SH-SY5Y (cell line): ENCODE results near the gene LRRC31.

Experiments
- GATA2 ChIP-seq: IDR thresholded peaks from 2 replicates; pipeline ENCODE4 v1.6.1; 2011; ENCODE audit warnings: mild to moderate bottlenecking, low read depth, low read length
- GATA3 ChIP-seq: IDR thresholded peaks from 2 replicates; pipeline ENCODE4 v1.6.1; 2011; ENCODE audit warnings: low read depth, mild to moderate bottlenecking, low read length, moderate library complexity

DNA sequence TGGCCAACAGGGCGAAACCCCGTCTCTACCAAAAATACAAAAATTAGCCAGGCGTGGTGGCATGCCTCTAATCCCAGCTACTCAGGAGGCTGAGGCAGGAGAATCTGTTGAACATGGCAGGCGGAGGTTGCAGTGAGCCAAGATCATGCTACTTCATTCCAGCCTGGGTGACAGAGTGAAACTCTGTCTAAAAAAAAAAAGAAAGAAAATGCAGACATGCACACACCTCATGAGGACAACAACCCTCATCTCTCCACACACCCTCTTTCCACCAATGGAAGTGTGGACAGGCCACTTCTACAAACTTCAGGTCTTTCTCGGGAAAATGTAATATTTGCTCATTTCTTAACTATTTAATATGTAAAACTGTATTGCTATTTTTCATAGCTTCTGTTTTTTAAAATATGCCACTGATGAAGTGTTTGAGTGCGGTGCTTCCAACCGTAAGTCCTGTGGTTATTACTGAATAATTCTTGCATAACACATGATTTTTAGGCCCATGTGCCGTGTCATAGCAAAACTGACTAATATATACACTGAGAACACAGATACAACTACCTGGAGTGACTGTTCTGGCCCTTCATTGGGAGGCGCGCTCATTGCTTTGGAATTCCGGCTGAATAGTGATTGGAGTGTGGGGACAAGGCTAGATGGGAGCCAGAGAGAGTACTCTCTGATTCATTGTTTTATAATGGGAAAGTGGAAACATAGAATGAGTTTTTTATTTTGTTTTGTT, 23.1 kb downstream of the LRRC31 start:
- no peak for TF ChIP-seq GATA3
- TF ChIP-seq GATA2, result no peak
